GM10248 (cell line): Measurements from ENCODE around the gene DDX42.

ENCODE experiments used
- CTCF ChIA-PET: fragments of 300-600 bp; sonication (Branson Sonifier 250); formaldehyde crosslinking; extraction: SDS; loops from one replicate; lab custom pipeline; 2021; ENCODE audit warnings: antibody characterized with exemption; lab: Yijun Ruan, JAX
- POLR2A ChIA-PET: fragments of 350-650 bp; sonication (Branson Sonifier 250); formaldehyde crosslinking; extraction: SDS; loops from one replicate; lab custom pipeline; 2020; ENCODE audit warnings: antibody characterized with exemption; lab: Yijun Ruan, JAX
- DNase-seq: peaks from one replicate; pipeline ENCODE4 v3.0.0; 2012; ENCODE audit errors: extremely low spot score
- CTCF ChIP-seq: IDR thresholded peaks from 2 replicates; pipeline ENCODE4 v1.5.1; 2012; ENCODE audit warnings: mild to moderate bottlenecking, low read depth; ENCODE audit errors: extremely low read depth, missing control alignments, control extremely low read depth

Gene DDX42

GRCh38 chr17:63798572-63799106, 24.7 kb downstream of the DDX42 start:
- ChIA-PET CTCF (interaction anchor here (1.0 to 2.0 kb wide), 7 partner anchors 11 to 36 kb away, joined by 3 to 6 read pairs (median 4); no protein-coding TSS in a partner anchor), POLR2A (no interaction called here)
- no peak for TF ChIP-seq CTCF
- no peak for DNase-seq

GRCh38 chr17:63800783-63801182, 26.8 kb downstream of the DDX42 start:
- POLR2A ChIA-PET, result no interaction called here
- no peak for TF ChIP-seq CTCF
- DNase-seq, result no peak
- CTCF ChIA-PET, result no interaction called here

- no peak for TF ChIP-seq CTCF
- CTCF ChIA-PET, result interaction anchor here (0.9 to 2.0 kb wide), 6 partner anchors 11 to 48 kb away, joined by 3 to 7 read pairs (median 4); no protein-coding TSS in a partner anchor
Measured at GRCh38 chr17:63804328-63804727, 30.4 kb downstream of the DDX42 start.

GRCh38 chr17:63805591-63805990, 31.6 kb downstream of the DDX42 start:
- no peak for TF ChIP-seq CTCF
- POLR2A ChIA-PET, result no interaction called here
- CTCF ChIA-PET, result no interaction called here
- DNase-seq, result no peak

More at GRCh38 chr17:63804328-63804727, 30.4 kb downstream of the DDX42 start:
- POLR2A ChIA-PET, result no interaction called here
- DNase-seq, result no peak

- DNase-seq, result no peak
- ChIA-PET POLR2A (interaction anchor here (0.6 to 0.7 kb wide), 2 partner anchors 105 to 995 kb away, joined by 4 to 5 read pairs; no protein-coding TSS in a partner anchor), CTCF (interaction anchor here (1.0 to 1.9 kb wide), 4 partner anchors 10 to 28 kb away, joined by 3 to 6 read pairs (median 4); no protein-coding TSS in a partner anchor)
- TF ChIP-seq CTCF, result no peak
Measured at GRCh38 chr17:63809970-63810369, 36.0 kb downstream of the DDX42 start.

GRCh38 chr17:63816123-63816522, 42.2 kb downstream of the DDX42 start:
- POLR2A ChIA-PET, result no interaction called here
- peak; percentile 1 for DNase-seq
- CTCF ChIA-PET, result interaction anchor here (1.0 to 2.8 kb wide), 5 partner anchors 12 to 52 kb away, joined by 3 to 10 read pairs (median 3); partner anchors contain the start of genes FTSJ3 and PSMC5
- TF ChIP-seq CTCF, result no peak
